GM18520 (cell line): Measurements from ENCODE around the gene SEC14L1.

Experiments used
- ATAC-seq: cut with Tn5 transposase; IDR thresholded peaks from one replicate; pipeline ENCODE4 v1.9.1; 2021; ENCODE audit not compliant: unreplicated experiment

Gene SEC14L1

DNA sequence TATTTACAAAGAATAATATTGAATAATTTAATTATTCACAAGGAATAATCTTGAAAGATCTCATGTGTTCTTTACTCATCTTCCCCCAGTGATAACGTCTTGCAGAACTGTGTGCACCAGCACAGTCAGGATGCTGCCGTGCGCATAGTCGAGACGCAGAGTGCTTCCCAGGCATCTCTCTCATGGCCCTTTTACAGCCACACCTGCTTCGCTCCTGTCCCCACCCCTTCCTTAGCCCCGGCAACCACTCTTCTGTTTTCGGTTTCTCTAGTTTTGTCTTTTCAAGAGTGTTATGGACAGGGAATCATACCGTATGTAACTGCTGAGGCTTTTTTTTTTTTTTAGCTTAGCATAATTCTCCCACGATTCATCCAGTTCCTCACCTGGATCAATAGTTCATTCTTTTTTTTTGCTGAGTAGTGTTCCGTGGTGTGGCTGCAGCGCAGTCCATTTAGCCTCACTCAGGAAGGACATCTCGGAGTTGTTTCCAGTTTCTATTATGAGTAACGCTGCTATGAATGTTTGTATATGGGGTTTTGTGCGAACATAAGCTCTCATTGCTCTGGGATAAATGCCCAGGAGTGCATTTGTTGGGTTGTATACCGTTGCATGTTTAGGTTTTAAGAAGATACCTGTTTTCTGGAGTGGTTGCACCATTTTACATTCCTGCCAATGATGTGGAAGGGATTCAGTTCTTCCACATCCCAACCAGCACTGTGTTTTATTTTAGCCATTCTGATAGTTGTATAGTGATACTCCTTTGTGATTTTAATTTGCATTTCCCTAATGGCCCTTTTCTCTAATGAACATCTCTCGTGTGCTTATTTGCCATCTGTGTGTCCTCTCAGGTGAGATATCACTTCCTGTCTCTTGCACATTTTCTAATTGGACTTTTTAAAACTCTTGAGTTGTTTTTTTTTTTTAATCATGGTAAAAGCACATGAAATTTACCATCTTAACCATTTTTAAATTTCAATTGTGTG is 47.6 kb downstream of the SEC14L1 start:
- ATAC-seq, result no peak

DNA sequence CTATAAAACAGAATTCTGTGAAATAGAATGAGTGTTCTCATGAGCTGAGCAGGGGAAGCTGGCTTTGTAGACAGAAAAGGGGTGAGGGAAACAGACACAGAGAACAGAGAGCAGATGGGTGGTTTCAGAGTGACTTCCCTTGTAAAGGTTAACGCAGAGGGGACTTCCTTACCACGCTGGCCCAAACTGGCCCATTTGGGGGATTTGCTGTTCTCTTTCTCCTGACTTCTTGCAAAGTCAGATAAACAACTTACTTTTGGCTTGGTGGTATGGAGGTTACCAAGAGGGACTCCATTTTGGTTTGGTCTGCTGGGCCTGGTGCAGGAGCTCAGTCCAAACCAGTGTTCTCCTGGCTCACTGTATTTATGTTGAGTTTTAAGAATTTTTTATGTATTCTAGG is 48.4 kb downstream of the SEC14L1 start:
- ATAC-seq, result peak; percentile 65

DNA sequence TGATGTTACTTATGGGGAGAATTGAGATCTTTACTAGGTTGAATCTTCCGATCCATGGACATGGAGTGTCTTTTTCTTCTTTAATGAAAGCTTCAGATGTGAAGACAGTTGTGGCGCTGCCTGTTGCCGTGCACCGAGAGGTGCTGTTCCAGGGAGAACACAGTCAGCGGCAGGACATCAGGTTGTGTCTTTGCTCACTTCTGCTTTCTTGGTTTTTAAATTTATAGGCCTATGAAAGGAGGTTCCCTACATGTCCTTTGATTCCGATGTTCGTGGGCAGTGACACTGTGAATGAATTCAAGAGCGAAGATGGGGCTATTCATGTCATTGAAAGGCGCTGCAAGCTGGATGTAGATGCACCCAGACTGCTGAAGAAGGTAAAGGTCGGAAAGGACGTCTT is 49.8 kb downstream of the SEC14L1 start:
- ATAC-seq, result no peak

DNA sequence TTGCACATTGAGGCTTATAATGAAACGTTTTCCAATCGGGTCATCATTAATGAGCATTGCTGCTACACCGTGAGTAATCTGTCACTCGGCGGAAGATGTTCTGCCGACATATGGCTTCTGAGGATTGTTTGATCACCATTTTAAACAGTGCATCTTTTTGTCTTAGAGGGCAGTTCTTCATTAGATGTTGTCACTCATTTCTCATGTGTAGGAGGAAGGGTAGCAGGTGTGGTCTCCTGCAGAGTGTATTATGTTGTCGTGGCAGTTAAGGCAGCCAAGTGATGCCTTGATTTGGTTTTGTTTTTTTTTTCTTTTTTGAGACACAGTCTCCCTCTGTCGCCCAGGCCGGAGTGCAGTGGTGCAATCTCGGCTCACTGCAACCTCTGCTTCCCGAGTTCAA is 50.5 kb downstream of the SEC14L1 start:
- ATAC-seq, result no peak

DNA sequence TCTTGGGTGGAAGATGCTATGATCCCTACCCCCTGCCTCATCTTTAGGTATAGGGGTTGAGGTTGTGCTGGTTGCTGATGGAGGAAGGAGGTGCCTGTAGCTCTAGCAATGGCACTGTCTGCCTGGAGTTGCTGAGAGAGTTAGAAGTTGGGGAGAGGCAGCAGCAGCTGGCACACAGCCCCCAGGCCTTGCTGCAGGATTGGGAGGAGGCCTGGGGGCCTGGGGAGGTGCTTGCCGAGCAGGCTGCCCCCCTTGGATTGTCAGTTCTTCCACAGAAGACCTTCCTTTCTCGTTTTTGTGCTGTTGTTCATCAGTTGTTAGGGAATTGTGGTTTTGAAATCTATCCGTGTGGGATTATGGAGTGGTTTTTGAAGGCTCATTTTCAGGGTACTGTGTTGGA is 52.9 kb downstream of the SEC14L1 start:
- ATAC-seq, result no peak

DNA sequence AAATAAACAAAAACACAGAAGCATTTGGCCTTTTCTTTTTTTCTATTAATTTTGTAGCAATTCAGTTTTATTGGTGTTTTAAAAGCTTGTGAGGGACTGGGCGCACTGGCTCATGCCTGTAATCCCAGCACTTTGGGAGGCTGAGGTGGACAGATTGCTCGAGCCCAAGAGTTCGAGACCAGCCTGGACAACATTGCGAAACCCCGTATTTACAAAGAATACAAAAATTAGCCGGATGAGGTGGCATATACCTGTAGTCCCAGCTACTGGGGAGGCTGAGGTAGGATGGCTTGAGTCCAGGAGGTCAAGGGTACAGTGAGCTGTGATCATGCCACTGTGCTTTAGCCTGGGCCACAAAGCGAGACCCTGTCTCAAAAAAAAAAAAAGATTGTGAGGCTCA is 53.4 kb downstream of the SEC14L1 start:
- no peak for ATAC-seq

DNA sequence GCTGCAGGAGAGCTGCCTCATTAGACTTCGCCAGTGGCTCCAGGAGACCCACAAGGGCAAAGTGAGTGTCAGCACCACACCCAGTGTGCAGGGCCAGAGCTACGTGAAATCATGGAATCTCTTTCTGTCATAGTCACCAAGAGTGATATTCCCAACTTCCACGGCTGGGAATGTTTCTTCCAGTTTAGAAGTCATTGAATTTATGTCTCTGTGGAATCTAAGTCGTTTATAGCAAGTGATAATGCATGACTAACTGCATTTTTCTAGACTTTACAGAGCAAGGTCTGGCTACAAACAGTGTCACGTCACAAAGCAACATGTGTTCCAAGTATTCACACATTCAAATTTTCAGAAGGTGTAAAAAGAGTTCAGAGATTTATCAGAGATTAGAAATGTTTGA is 55.5 kb downstream of the SEC14L1 start:
- ATAC-seq, result no peak

DNA sequence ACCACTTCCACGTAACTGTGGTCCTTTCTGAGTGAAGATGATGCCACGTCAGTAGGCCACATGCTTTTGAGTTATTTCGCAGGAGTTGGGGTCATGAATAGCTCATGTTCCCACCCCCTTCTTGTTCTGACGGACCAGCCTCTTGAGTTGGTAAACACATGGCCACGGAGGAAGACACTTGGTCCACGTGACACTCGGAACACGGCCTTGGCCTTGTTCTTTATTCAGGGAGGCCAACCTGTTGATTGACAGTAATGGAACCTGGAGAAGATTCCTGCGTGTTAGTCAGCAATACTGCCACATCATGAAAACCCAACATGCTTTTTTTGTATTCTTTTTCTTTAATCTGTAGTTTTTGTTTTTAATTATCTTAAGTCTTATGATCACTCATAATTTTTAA is 56.3 kb downstream of the SEC14L1 start:
- no peak for ATAC-seq

DNA sequence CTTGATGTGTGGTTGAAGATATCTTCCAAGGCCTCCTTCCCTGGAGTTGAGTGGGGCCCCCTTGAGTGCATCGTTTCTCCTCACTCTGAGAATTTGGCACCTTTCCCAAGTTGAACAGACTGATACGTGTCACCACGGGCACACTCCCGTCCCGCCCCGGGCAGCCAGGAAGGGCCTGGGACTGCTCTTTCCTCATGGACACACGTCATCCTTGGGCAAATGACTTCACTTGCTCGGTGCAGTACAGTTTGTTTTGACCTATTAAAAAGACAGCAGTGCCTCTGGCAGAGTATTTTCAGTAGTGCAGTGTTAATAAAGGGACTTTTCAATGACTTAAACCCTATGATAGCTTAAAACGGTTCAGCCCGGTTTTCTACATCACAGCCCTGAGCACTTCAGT is 59.9 kb downstream of the SEC14L1 start:
- ATAC-seq, result no peak

DNA sequence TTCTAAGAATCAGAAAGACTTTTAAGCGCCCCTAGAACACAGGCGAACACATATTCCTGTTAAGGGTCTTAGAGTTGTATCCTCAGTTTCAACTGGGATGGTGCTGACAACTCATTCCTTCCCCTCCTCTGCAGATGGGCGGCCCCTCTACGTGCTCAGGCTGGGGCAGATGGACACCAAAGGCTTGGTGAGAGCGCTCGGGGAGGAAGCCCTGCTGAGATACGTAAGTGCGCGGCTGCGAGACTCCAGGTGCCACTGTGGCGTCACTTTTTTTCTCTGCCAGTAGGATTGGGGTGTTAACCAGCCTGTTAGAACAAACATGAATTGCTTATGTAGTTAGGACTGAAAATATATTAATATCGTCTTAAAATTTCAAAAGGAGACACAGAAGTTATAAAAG is 62.7 kb downstream of the SEC14L1 start:
- ATAC-seq, result no peak

DNA sequence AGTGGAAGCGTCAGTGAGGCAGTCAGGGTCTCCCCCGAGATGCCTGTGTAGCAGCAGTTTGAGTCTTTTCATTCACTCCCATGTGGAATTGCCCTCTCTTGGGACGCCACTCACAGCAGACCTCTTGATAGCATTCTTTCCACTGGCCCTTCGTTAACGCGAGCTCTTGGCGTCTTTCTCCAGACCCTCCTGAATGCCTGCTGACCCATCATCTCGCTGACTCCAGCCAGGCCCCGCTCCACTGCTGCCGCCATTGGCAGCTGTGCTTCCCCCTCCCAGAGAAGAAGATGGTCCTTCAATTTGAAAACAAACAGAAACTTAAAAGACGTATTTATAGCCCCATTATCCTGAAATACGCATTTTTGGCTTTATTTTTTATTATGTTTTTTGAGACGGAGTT is 63.1 kb downstream of the SEC14L1 start:
- no peak for ATAC-seq

DNA sequence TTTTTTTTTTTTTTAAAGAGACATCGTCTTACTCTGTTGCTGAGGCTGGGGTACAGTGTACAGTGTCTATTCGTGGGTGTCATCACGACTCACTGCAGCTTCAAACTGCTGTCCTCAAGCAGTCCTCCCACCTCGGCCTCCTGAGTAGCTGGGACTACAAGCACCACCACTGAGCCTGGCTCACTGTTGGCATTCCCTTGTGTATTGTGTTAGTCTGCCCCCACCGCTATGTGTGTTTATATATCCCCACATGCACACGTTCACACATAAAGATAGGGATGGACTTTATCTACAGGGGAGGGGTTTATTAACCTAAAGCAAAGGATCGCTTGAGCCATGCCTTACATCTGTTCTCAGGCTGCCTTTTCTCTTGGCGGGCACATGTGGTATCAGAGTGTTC is 63.8 kb downstream of the SEC14L1 start:
- ATAC-seq, result no peak

DNA sequence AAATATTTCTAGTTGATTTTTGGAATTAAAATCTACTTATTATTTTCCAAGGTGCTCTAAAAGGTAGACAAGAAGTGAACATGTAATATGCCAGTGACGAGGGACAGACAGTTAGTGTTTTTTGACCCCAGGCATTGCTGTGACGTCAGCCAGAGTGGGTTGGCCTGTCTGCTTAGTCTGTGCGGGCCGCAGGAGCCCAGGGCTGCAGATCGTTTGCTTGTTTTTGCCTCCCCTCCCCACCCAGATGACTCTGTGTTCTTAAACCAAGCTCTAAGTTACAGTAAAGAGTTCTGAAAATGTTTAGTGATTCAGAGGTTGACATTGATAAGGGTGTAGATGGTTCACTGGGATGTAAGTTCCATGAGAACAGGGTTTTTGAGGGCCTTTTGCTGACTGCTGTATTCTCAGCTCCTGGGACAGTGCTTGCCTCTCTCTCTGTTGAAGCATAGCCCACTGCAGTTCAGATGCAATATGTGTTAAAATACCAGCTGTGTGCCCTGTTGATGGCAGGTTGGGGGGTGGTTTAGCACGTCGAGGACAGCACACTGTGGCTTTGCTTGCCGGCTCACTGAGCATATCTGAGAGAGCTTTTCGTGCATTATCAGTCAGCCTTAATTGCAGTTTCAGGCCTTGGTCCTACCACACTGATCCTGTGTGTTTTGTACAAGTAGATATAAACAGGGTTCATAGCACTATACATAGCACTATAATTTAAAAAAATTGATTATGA is 64.8 kb downstream of the SEC14L1 start:
- ATAC-seq, result peak; percentile 43

DNA sequence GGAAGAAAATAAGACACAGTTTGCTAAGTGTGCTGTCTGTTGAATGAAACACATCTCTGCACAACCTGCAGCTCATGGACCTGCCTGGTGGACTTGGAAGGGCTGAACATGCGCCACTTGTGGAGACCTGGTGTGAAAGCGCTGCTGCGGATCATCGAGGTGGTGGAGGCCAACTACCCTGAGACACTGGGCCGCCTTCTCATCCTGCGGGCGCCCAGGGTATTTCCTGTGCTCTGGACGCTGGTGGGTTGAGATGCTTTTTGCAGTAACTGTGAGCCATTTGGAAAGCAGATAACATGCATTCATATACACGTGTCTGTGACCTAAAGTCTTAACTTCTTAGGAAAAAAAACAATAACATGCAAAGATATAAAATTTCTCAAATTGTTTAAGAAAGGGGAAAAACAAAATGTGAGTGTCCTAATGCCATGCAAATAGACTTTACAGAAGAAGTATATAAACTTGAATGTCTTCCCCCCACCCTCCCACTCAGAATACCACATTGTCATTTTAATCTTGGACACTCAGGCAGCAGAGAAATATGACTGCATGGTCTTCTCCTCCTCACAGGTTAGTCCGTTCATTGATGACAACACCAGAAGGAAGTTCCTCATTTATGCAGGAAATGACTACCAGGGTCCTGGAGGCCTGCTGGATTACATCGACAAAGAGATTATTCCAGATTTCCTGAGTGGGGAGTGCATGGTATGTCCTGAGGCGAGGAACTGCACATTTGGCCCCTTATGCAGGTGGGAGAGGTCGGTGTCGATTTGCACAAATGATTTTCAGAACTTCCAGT is 65.6 kb downstream of the SEC14L1 start:
- ATAC-seq, result peak; percentile 11

DNA sequence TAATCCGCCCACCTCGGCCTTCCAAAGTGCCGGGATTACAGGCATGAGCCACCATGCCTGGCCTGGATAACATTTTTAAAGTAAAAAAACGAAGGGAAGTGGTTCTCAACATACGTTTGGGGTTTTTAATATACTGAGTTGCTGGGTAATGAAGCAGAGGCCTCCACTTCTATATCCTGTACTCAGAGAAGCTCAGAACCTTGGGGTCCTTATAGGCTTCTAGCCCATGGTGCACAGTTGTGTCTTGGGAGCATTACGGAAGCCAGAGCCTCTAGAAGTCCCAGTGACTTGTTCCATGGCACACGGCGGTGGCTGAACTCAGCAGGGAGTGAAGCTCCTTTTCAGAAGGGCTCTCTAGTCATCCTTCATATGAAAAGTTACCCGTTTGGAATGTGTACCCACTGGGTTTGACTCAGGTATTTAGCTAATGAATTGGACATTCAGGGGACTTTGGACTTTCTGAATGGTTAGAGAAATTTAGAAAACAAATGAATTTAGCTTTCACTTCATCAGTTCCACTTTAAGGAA is 67.0 kb downstream of the SEC14L1 start:
- no peak for ATAC-seq

DNA sequence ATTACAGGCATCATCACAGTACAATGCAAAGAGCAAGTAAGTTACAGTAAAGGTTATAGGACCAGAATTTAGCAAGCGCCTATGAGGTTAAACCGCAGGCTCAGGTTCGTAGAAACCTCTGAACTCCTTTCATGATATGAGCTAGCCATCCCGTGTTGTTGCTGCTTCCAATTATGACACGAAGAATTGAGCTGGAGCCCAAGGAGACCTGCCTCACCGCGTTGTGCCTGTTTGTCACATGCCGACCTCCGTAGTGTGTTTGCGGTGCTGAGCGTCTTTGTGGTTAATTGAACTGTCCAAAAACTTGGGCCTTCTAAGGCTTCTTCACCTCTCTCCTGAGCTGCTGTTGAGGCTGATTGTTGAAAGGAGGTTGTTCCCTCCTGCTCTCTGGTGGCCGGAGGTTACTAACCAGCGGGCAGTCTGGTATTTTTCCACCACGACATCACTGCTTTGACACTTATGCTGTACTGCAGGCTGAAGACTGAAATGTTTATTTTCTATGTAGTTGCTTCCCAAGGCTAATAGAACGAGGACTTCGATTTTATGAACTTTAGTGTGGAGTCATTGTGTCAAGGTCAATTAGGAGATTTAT is 67.5 kb downstream of the SEC14L1 start:
- ATAC-seq, result no peak

DNA sequence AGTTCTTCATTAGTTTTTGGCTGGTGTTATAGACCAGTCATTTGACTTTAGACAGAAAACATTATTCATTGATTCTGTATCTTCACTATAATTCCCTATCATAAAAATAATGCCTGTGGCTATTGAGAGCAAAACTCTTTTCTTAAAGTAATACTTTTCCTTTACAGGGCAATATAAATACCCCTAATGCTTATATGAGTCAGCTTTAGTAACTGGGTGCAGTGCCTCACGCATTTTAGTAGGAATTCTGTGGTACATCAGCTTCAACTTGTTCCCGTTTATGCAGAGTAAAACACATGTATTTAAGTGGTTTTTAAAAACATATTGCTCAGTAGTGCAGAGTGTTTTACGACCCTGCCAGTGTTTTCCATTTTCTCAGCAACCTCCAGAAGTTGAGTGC is 68.1 kb downstream of the SEC14L1 start:
- ATAC-seq, result no peak

DNA sequence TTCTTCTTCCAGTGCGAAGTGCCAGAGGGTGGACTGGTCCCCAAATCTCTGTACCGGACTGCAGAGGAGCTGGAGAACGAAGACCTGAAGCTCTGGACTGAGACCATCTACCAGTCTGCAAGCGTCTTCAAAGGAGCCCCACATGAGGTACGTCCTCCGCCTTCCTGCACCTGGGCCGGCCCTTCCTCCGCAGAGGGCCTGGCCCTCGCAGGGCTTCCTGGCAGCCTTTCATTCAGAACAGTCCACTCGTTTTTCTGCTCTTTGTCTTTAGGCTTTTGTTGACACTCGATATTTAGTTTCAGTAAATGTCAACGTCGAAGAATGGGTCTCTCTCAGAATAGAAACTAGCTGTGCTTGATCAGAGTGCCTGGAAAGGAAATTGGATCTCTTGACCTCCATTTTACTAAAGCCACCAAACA is 68.6 kb downstream of the SEC14L1 start:
- no peak for ATAC-seq

DNA sequence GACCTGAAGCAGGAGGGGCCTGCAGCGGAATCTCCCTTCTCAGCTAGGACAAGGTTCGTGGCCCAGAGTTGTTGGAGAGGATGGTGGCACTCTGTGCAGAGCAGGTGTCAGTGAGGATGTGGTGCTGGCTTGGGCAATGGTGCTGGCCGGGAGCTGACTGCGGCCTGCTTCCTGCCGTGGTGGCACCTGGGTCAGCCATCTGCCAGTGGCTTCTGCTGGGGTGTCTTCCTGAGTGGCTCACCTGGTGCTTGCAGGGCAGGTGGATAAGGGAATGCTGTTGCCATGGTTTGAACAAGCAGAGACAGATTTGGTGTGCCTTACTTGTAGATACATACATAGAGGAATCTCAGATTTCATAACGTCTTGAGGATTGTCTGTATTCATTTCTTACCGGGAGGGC is 69.6 kb downstream of the SEC14L1 start:
- ATAC-seq, result no peak

DNA sequence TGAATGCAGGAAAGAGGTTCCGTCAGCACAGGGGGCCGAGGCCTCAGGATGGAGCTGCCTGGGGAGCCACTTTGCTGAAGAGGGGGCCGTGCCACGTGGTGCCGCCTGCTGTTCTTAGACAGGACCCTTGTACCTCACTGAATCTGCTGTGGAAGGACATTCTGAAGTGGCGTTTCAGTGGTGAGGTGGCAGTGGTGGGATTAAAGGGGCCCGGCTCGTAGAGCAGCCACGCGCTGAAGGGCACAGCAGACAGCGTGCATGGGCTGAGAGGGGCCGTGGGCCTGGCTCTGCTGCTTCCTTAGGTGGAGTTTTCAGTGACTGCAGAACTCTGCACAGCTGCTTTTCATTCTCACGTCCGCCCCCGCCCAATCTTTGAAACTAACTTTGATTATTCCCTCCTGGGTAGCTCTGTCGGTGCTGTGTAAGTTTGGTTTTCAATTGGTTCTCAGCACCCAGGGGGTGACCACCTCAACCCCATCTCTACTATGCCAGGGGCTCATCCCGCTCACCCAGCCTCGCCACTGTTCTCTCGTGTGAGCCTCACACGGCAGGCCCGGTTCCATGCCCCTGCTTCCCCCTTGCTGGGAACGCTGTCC is 70.3 kb downstream of the SEC14L1 start:
- ATAC-seq, result no peak
